GM19240 (cell line): Measurements from ENCODE around the gene RNF112.
A peak's percentile ranks its signal among the peaks of the same experiment; 100 is the strongest.

Experiments
- DNase-seq: peaks from one replicate; pipeline ENCODE4 v3.0.0; 2011; ENCODE audit warnings: low spot score; ENCODE audit not compliant: insufficient read length

Gene RNF112

GRCh38 chr17:19410875-19411620, at the start of gene RNF112:
Gene RNF112, plus strand, starts transcription at chr17:19411232. Its CDS starts 177 bp downstream, at chr17:19411409.
- DNase-seq = no peak

GRCh38 chr17:19361326-19361725, 49.7 kb upstream of the RNF112 start:
- DNase-seq = no peak

- no peak for DNase-seq
Measured at GRCh38 chr17:19361944-19362276, 49.1 kb upstream of the RNF112 start.

GRCh38 chr17:19362277-19363113, 48.5 kb upstream of the RNF112 start, which contains the start of gene B9D1:
Gene B9D1, minus strand, starts transcription at chr17:19362723. Its CDS starts 154 bp downstream, at chr17:19362569.
- DNase-seq = peak; percentile 86

- DNase-seq = no peak
Measured at GRCh38 chr17:19363114-19363438, 48.0 kb upstream of the RNF112 start.

- DNase-seq = no peak
Measured at GRCh38 chr17:19363460-19364035, 47.5 kb upstream of the RNF112 start.

- no peak for DNase-seq
Measured at GRCh38 chr17:19364699-19365498, 46.1 kb upstream of the RNF112 start.

GRCh38 chr17:19365499-19365817, 45.6 kb upstream of the RNF112 start:
- no peak for DNase-seq

GRCh38 chr17:19365833-19366636, 45.0 kb upstream of the RNF112 start:
- no peak for DNase-seq

- no peak for DNase-seq
Measured at GRCh38 chr17:19366637-19366972, 44.4 kb upstream of the RNF112 start.

- DNase-seq = no peak
Measured at GRCh38 chr17:19368229-19368628, 42.8 kb upstream of the RNF112 start.

GRCh38 chr17:19369107-19369778, 41.8 kb upstream of the RNF112 start:
- no peak for DNase-seq

- no peak for DNase-seq
Measured at GRCh38 chr17:19369846-19370492, 41.1 kb upstream of the RNF112 start.

GRCh38 chr17:19370493-19370960, 40.5 kb upstream of the RNF112 start:
- no peak for DNase-seq

GRCh38 chr17:19371259-19372010, 39.6 kb upstream of the RNF112 start:
- DNase-seq = no peak

GRCh38 chr17:19372011-19372370, 39.0 kb upstream of the RNF112 start:
- DNase-seq = no peak

- DNase-seq = no peak
Measured at GRCh38 chr17:19372439-19372838, 38.6 kb upstream of the RNF112 start.

GRCh38 chr17:19372866-19373504, 38.0 kb upstream of the RNF112 start:
- DNase-seq = no peak

- no peak for DNase-seq
Measured at GRCh38 chr17:19374136-19374535, 36.9 kb upstream of the RNF112 start.
